Loucy (cell line): ENCODE data around the gene A2M.

Experiments used
- CTCF ChIP-seq: fragments of 200-600 bp; sonication (generic); conservative IDR thresholded peaks from 2 replicates; pipeline ENCODE4 v1.5.1; 2014; ENCODE audit warnings: mild to moderate bottlenecking, antibody characterized with exemption, low read length
- EZH2phosphoT487 ChIP-seq: fragments of 200-600 bp; IDR thresholded peaks from 2 replicates; pipeline ENCODE4 v1.6.1; 2018; ENCODE audit warnings: antibody characterized with exemption, mild to moderate bottlenecking, moderate library complexity, borderline replicate concordance

- TF ChIP-seq CTCF (no peak), EZH2phosphoT487 (no peak)
Measured at GRCh38 chr12:9083793-9084192, 31.9 kb downstream of the A2M start.
